PC-3 (cell line): Measurements from ENCODE around the gene PDE6A. TPM values are rescaled to one million over a fixed set of nuclear protein-coding genes. Genes with fewer than 3 reads are reported as not detected.

Experiments used
- ATAC-seq: fragments of 200-7000 bp; cut with Tn5 transposase; 2 replicates; pipeline ENCODE4 v1.9.1; 2020; ENCODE audit warnings: mild to moderate bottlenecking, moderate library complexity
- BruUV-seq: library from RNA; stranded (reverse); fragments of 400-500 nt; replicated peaks from 2 replicates; lab custom pipeline; 2021; lab: Mats Ljungman, UMichigan
- CTCF ChIA-PET: fragments of 300-600 bp; sonication (Branson Sonifier 250); formaldehyde crosslinking; loops from one replicate; lab custom pipeline; 2022; ENCODE audit warnings: antibody characterized with exemption; lab: Charles Lee
- POLR2A ChIA-PET: fragments of 300-600 bp; sonication (Branson Sonifier 250); formaldehyde crosslinking; loops from one replicate; lab custom pipeline; 2022; ENCODE audit warnings: antibody characterized with exemption; ENCODE audit not compliant: unreplicated experiment; lab: Charles Lee
- DNase-seq: peaks from one replicate; pipeline ENCODE4 v3.0.0-alpha.2; 2015
- H2AFZ ChIP-seq: fragments of 300-600 bp; sonication (generic); 2 replicates; pipeline ENCODE4 v1.6.0; 2016; ENCODE audit warnings: antibody characterized with exemption, low read length
- H3F3A ChIP-seq: fragments of 300-600 bp; sonication (generic); one replicate; pipeline ENCODE4 v1.6.0; 2017; ENCODE audit warnings: antibody characterized with exemption, low read length, control low read depth, mild to moderate bottlenecking; ENCODE audit not compliant: unreplicated experiment
- H3K27ac ChIP-seq: fragments of 300-600 bp; sonication (generic); 2 replicates; pipeline ENCODE4 v1.5.1; 2016; ENCODE audit warnings: mild to moderate bottlenecking, low read length
- H3K27me3 ChIP-seq: fragments of 300-600 bp; sonication (generic); 2 replicates; pipeline ENCODE4 v1.6.1; 2016; ENCODE audit warnings: low read length, mixed read lengths
- H3K36me3 ChIP-seq: fragments of 300-600 bp; sonication (generic); 2 replicates; pipeline ENCODE4 v1.6.1; 2016; ENCODE audit warnings: low read depth, mixed run types, low read length, mixed read lengths
- H3K4me1 ChIP-seq: fragments of 300-600 bp; sonication (generic); 2 replicates; pipeline ENCODE4 v1.5.1; 2016; ENCODE audit warnings: low read length; ENCODE audit not compliant: insufficient read depth
- H3K4me2 ChIP-seq: fragments of 300-600 bp; sonication (generic); 2 replicates; pipeline ENCODE4 v1.6.0; 2016; ENCODE audit warnings: low read length
- H3K4me3 ChIP-seq: fragments of 300-600 bp; sonication (generic); 2 replicates; pipeline ENCODE4 v1.5.1; 2016; ENCODE audit warnings: mild to moderate bottlenecking, low read length, mixed read lengths
- H3K79me2 ChIP-seq: fragments of 300-600 bp; sonication (generic); 2 replicates; pipeline ENCODE4 v1.6.1; 2017; ENCODE audit warnings: low read length, mixed read lengths
- H3K9ac ChIP-seq: fragments of 300-600 bp; sonication (generic); 2 replicates; pipeline ENCODE4 v1.6.0; 2016; ENCODE audit warnings: mild to moderate bottlenecking, low read length
- H3K9me2 ChIP-seq: fragments of 300-600 bp; sonication (generic); replicated peaks from 2 replicates; pipeline ENCODE4 v1.6.1; 2016; ENCODE audit warnings: mixed run types, low read length, mixed read lengths
- H3K9me3 ChIP-seq: fragments of 300-600 bp; sonication (generic); 2 replicates; pipeline ENCODE4 v1.6.1; 2016; ENCODE audit warnings: low read length, mixed read lengths
- H4K20me1 ChIP-seq: fragments of 300-600 bp; sonication (generic); 2 replicates; pipeline ENCODE4 v1.6.1; 2016; ENCODE audit warnings: low read length, mixed read lengths
- CTCF ChIP-seq: fragments of 300-600 bp; sonication (generic); conservative IDR thresholded peaks from 2 replicates; pipeline ENCODE4 v1.5.1; 2017; ENCODE audit warnings: antibody characterized with exemption, low read depth, mild to moderate bottlenecking, low read length
- EZH2 ChIP-seq: fragments of 300-600 bp; sonication (generic); IDR thresholded peaks from one replicate; pipeline ENCODE4 v1.6.1; 2017; ENCODE audit warnings: antibody characterized with exemption, mild to moderate bottlenecking, low read length; ENCODE audit not compliant: unreplicated experiment
- EZH2phosphoT487 ChIP-seq: fragments of 300-600 bp; sonication (generic); IDR thresholded peaks from 2 replicates; pipeline ENCODE4 v1.6.1; 2018; ENCODE audit warnings: mild to moderate bottlenecking, antibody characterized with exemption, low read length, borderline replicate concordance
- intact Hi-C: fragments of 100-400 bp; cut with micrococcal nuclease; formaldehyde crosslinking; loops from 2 replicates; pipeline ENCODE4 v1.9.0; 2023
- total RNA-seq: library from RNA; depleted of rRNA; stranded (reverse); fragments of >200 nt; gene quantifications from 2 replicates; pipeline ENCODE4 v1.2.3, GENCODE V29; 2014

PDE6A gene
- total RNA-seq, 1 experiment from 2014 or later, result not detected

- BruUV-seq, result no TSS peak
- intact Hi-C loops, result loop anchor here (10.0 kb wide), 1 partner anchor 605 kb away; no protein-coding TSS in a partner anchor
- H3K4me3 ChIP-seq, result no peak overlapping the region
- H3K79me2 ChIP-seq, result no peaks in the 10 kb centered on the region
- ATAC-seq (no peak), DNase-seq (peak; percentile 38)
- no peaks in the 10 kb centered on the region for H3K9me3 ChIP-seq
- TF ChIP-seq CTCF, result peak; percentile 49
- TF ChIP-seq EZH2, result no peak
- H2AFZ ChIP-seq, result no peak overlapping the region
- no peak overlapping the region for H3K9ac ChIP-seq
- H4K20me1 ChIP-seq, result no peaks in the 10 kb centered on the region
- no peaks in the 10 kb centered on the region for H3K27me3 ChIP-seq
- H3F3A ChIP-seq, result no peaks in the 10 kb centered on the region
- H3K27ac ChIP-seq, result no peak overlapping the region
- ChIA-PET POLR2A (no interaction called here), CTCF (interaction anchor here (0.6 kb wide), 1 partner anchor 115 kb away, joined by 3 read pairs; no protein-coding TSS in a partner anchor)
- no peaks in the 10 kb centered on the region for H3K36me3 ChIP-seq
- H3K4me1 ChIP-seq, result no peaks in the 10 kb centered on the region
- H3K9me2 ChIP-seq, result no peaks in the 10 kb centered on the region
- no peak overlapping the region for H3K4me2 ChIP-seq
Measured at GRCh38 chr5:149829954-149830353, 114.6 kb downstream of the PDE6A start.

DNA sequence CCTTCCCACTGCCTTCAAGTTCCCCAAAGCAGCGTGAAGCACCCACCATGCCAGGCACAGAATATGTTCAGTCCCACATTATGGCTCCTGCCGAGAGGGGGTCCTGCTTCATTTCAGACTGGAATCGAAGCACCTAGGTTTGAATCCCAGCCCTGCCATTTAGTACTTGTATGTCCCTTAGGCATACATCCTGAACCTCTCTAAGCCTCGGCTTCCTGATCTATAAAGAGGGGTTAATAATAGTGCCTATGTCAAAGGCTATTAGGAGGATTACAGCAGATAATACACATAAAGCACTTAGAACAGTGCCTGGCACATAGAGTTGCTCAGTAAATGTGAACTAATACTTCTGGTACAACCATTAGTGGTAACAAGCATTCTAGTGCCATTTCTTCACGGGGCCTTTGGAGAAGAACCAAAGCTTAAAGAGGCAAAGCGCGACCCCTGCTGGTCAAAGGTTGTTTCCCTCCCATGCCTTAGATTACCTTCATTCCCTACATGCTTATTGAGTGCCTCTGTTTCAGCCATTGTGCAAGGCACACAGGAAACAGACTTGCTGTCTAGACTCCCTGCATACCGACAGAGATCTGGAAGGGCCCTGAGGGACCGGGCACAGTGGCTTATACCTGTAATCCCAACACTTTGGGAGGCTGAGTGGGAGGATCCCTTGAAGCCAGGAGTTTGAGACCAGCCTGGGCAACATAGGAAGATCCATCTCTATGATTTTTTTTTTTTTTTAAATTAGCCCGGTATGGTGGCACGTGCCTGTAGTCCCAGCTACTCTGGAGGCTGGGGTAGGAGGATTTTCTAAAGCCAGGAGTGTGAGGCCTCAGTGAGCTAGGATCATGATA is 116.2 kb downstream of the PDE6A start:
- no peak overlapping the region for H2AFZ ChIP-seq
- DNase-seq (peak; percentile 97), ATAC-seq (peak; percentile 95)
- no peaks in the 10 kb centered on the region for H3K9me2 ChIP-seq
- H3K36me3 ChIP-seq, result no peaks in the 10 kb centered on the region
- no TSS peak for BruUV-seq
- POLR2A ChIA-PET, result interaction anchor here (0.6 kb wide), 1 partner anchor 192 kb away, joined by 4 read pairs; no protein-coding TSS in a partner anchor
- no peak overlapping the region for H3K4me2 ChIP-seq
- no peak overlapping the region for H3K9ac ChIP-seq
- no peaks in the 10 kb centered on the region for H3K4me1 ChIP-seq
- H3K4me3 ChIP-seq, result no peak overlapping the region
- no peaks in the 10 kb centered on the region for H4K20me1 ChIP-seq
- H3K9me3 ChIP-seq, result no peaks in the 10 kb centered on the region
- no peaks in the 10 kb centered on the region for H3K27me3 ChIP-seq
- no peak overlapping the region for H3K27ac ChIP-seq
- CTCF ChIA-PET, result interaction anchor here (0.7 to 1.7 kb wide), 5 partner anchors 22 to 192 kb away, joined by 3 to 19 read pairs (median 6); no protein-coding TSS in a partner anchor
- no peaks in the 10 kb centered on the region for H3K79me2 ChIP-seq
- intact Hi-C loops, result loop anchor here (1.0 kb wide), 4 partner anchors 97 to 192 kb away; no protein-coding TSS in a partner anchor
- H3F3A ChIP-seq, result no peaks in the 10 kb centered on the region
- TF ChIP-seq CTCF (peak; percentile 99), EZH2phosphoT487 (no peak)

GRCh38 chr5:149827546-149827945 is 117.0 kb downstream of the PDE6A start:
- Histone ChIP-seq H3K27ac (no peak overlapping the region), H3K27me3 (no peaks in the 10 kb centered on the region), H3K9me3 (no peaks in the 10 kb centered on the region), H3K9ac (no peak overlapping the region), H3K4me2 (no peak overlapping the region), H3K9me2 (no peaks in the 10 kb centered on the region), H3K79me2 (no peaks in the 10 kb centered on the region), H3K4me1 (no peaks in the 10 kb centered on the region), H3K36me3 (no peaks in the 10 kb centered on the region), H2AFZ (no peak overlapping the region), H3F3A (no peaks in the 10 kb centered on the region), H3K4me3 (no peak overlapping the region), H4K20me1 (no peaks in the 10 kb centered on the region)
- ATAC-seq (no peak), DNase-seq (no peak)
- ChIA-PET CTCF (interaction anchor here (0.7 to 1.6 kb wide), 3 partner anchors 21 to 178 kb away, joined by 3 to 6 read pairs (median 3); no protein-coding TSS in a partner anchor), POLR2A (no interaction called here)
- TF ChIP-seq EZH2phosphoT487 (no peak), EZH2 (no peak), CTCF (no peak)
- intact Hi-C loops, result no loop called here
- no TSS peak for BruUV-seq
